Activated effector memory CD4-positive, alpha-beta T cell treated with Interleukin-2 at 50 U/mL for 16 hours (primary cell): ENCODE results near the gene UROC1.

Source experiments
- DNase-seq: peaks from one replicate; pipeline ENCODE4 v3.0.0-alpha.2; 2020

UROC1 gene

GRCh38 chr3:126516152-126516935, 1.2 kb downstream of the UROC1 start:
- DNase-seq = no peak

GRCh38 chr3:126515066-126515706, 2.4 kb downstream of the UROC1 start:
- no peak for DNase-seq

- no peak for DNase-seq
Observed at GRCh38 chr3:126514161-126514560, 3.4 kb downstream of the UROC1 start.

- DNase-seq = no peak
Observed at GRCh38 chr3:126512916-126513650, 4.5 kb downstream of the UROC1 start.

GRCh38 chr3:126512026-126512425, 5.5 kb downstream of the UROC1 start:
- no peak for DNase-seq

GRCh38 chr3:126511291-126511690, 6.3 kb downstream of the UROC1 start:
- no peak for DNase-seq

- DNase-seq = no peak
Observed at GRCh38 chr3:126510308-126510910, 7.2 kb downstream of the UROC1 start.

GRCh38 chr3:126509597-126510307, 7.8 kb downstream of the UROC1 start:
- DNase-seq = no peak

GRCh38 chr3:126508564-126508964, 9.0 kb downstream of the UROC1 start:
- no peak for DNase-seq

GRCh38 chr3:126507886-126508285, 9.7 kb downstream of the UROC1 start:
- DNase-seq = no peak

- DNase-seq = no peak
Observed at GRCh38 chr3:126503701-126504100, 13.9 kb downstream of the UROC1 start.

- DNase-seq = no peak
Observed at GRCh38 chr3:126502656-126503055, 14.9 kb downstream of the UROC1 start.

GRCh38 chr3:126501736-126502135, 15.8 kb downstream of the UROC1 start:
- no peak for DNase-seq

- DNase-seq = no peak
Observed at GRCh38 chr3:126501054-126501453, 16.5 kb downstream of the UROC1 start.

- DNase-seq = no peak
Observed at GRCh38 chr3:126500016-126500415, 17.6 kb downstream of the UROC1 start.

- no peak for DNase-seq
Observed at GRCh38 chr3:126499401-126499800, 18.2 kb downstream of the UROC1 start.

- no peak for DNase-seq
Observed at GRCh38 chr3:126498929-126499328, 18.6 kb downstream of the UROC1 start.

- no peak for DNase-seq
Observed at GRCh38 chr3:126498461-126498860, 19.1 kb downstream of the UROC1 start.

GRCh38 chr3:126497956-126498355, 19.6 kb downstream of the UROC1 start:
- DNase-seq = no peak

GRCh38 chr3:126496894-126497850, 20.4 kb downstream of the UROC1 start:
- DNase-seq = no peak

GRCh38 chr3:126495786-126496185, 21.8 kb downstream of the UROC1 start:
- no peak for DNase-seq

- no peak for DNase-seq
Observed at GRCh38 chr3:126494970-126495230, 22.7 kb downstream of the UROC1 start.
